CD4-positive, alpha-beta memory T cell (primary cell): ENCODE results near the gene NOTCH3. TPM values are rescaled to one million over a fixed set of nuclear protein-coding genes. Genes with fewer than 3 reads are reported as not detected.

Experiments
- CTCF ChIA-PET: fragments of 350-600 bp; sonication (Branson Sonifier 250); formaldehyde crosslinking; loops from one replicate; lab custom pipeline; 2021; ENCODE audit warnings: inconsistent platforms; ENCODE audit not compliant: partially characterized antibody; lab: Charles Lee
- POLR2A ChIA-PET: fragments of 350-600 bp; sonication (Branson Sonifier 250); formaldehyde crosslinking; loops from one replicate; lab custom pipeline; 2021; ENCODE audit not compliant: partially characterized antibody; lab: Charles Lee
- DNase-seq, 5 donors: peaks; one replicate each; pipeline versions ENCODE4 v3.0.0 to v3.0.0-alpha.2; 2020 to 2022; ENCODE audit warnings: mixed read lengths in 1 of 5
- H3K27ac ChIP-seq: one replicate; pipeline ENCODE4 v1.7.0; 2013; ENCODE audit warnings: low read depth, low read length
- H3K27me3 ChIP-seq: 2 replicates; pipeline ENCODE4 v1.7.0; 2013; ENCODE audit warnings: mild to moderate bottlenecking, low read length, moderate library complexity; ENCODE audit not compliant: insufficient read depth
- H3K36me3 ChIP-seq: 2 replicates; pipeline ENCODE4 v1.7.0; 2013; ENCODE audit warnings: mild to moderate bottlenecking, low read length, moderate library complexity; ENCODE audit not compliant: insufficient read depth
- H3K4me1 ChIP-seq: 2 replicates; pipeline ENCODE4 v1.7.0; 2013; ENCODE audit warnings: mild to moderate bottlenecking, low read length, moderate library complexity; ENCODE audit not compliant: insufficient read depth
- H3K4me3 ChIP-seq, 2 donors: one replicate each; pipeline ENCODE4 v1.7.0; 2013; ENCODE audit warnings: low read length in 2 of 2, mild to moderate bottlenecking in 1 of 2
- H3K9me3 ChIP-seq, 2 donors: one replicate each; pipeline ENCODE4 v1.7.0; 2013; ENCODE audit warnings: low read length in 2 of 2, control low read depth in 1 of 2; ENCODE audit not compliant: control insufficient read depth in 1 of 2
- H3K27ac Mint-ChIP-seq, 7 donors: one replicate each; pipeline ENCODE4 v1.8.0; 2020 to 2021; ENCODE audit warnings: mixed read lengths in 7 of 7, mild to moderate bottlenecking in 6 of 7, inconsistent platforms in 3 of 7, moderate library complexity in 3 of 7
- H3K27me3 Mint-ChIP-seq, 2 donors: one replicate each; pipeline ENCODE4 v1.8.0; 2020 to 2021; ENCODE audit warnings: mixed read lengths in 2 of 2
- H3K36me3 Mint-ChIP-seq, 2 donors: one replicate each; pipeline ENCODE4 v1.8.0; 2020 to 2021; ENCODE audit warnings: mixed read lengths in 2 of 2, inconsistent platforms in 1 of 2, mild to moderate bottlenecking in 1 of 2
- H3K4me1 Mint-ChIP-seq, 4 donors: one replicate each; pipeline ENCODE4 v1.8.0; 2020 to 2021; ENCODE audit warnings: mixed read lengths in 4 of 4, mild to moderate bottlenecking in 1 of 4
- H3K4me3 Mint-ChIP-seq, 8 donors: one replicate each; pipeline ENCODE4 v1.8.0; 2020 to 2021; ENCODE audit warnings: mixed read lengths in 8 of 8, mild to moderate bottlenecking in 7 of 8, moderate library complexity in 6 of 8, inconsistent platforms in 3 of 8
- H3K9me3 Mint-ChIP-seq, 8 donors: one replicate each; pipeline ENCODE4 v1.8.0; 2020 to 2021; ENCODE audit warnings: mixed read lengths in 8 of 8, mild to moderate bottlenecking in 5 of 8, inconsistent platforms in 3 of 8, moderate library complexity in 1 of 8
- intact Hi-C: fragments of 100-400 bp; cut with micrococcal nuclease; formaldehyde crosslinking; loops from one replicate; pipeline ENCODE4 v1.15.1; 2023
- polyA plus RNA-seq, 2 donors: library from polyadenylated mRNA; unstranded; fragments of 300-500 nt; fragmentation: Illumina TruSeq; gene quantifications; one replicate each; pipeline ENCODE4 v1.2.3, GENCODE V29; 2021
- total RNA-seq, 2 experiments: library from RNA; stranded (reverse); gene quantifications; one replicate each; pipeline ENCODE4 v1.2.3, GENCODE V29; 2021

Gene NOTCH3
- total and polyA plus RNA-seq, 4 experiments from 2014 or later, result 0.14 to 0.23 TPM; not detected in 2

DNA sequence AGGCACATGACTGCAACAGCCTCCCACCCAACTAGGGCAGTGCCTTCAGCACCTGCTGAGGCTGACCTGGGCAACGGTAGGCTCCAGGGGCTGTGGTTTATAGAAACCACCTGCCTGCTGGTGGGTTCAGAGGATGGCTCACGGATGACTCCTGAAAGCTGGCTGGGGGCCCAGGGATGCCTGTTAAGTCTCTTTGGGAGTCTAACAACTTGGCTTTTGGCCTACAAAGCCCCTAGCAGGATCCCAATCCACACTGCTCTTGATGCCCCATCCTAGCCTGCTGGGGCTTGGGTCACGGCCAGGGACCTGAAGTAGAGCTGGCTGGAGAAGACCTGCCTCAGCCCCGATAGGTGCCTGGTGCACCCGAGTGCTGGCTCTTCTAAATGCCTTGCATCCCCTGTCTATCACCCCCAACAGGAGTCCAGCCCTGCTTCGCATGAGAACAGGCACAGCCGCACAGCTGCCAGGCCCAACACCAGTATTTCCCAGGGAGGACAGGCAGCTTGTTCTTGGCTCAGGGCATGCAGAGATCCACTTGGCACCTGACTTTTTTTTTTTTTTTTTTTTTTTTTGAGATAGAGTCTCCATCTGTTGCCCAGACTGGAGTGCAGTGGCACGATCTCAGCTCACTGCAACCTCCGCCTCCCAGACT lies 40.6 kb upstream of the NOTCH3 start:
- H3K4me1 ChIP-seq, result no peaks in the 10 kb centered on the region
- intact Hi-C loops, result no loop called here
- no peak overlapping the region for H3K4me3 Mint-ChIP-seq
- peaks cover 61% of the 10 kb centered on the region for H3K36me3 ChIP-seq
- no peaks in the 10 kb centered on the region for H3K9me3 ChIP-seq
- no peak overlapping the region for H3K27ac Mint-ChIP-seq
- ChIA-PET CTCF (interaction anchor here (0.7 kb wide), 1 partner anchor 26 kb away, joined by 4 read pairs; no protein-coding TSS in a partner anchor), POLR2A (no interaction called here)
- no peaks in the 10 kb centered on the region for H3K27me3 ChIP-seq
- no peaks in the 10 kb centered on the region for H3K9me3 Mint-ChIP-seq
- H3K4me1 Mint-ChIP-seq, result peaks cover 0 to 4% (median 0%) of the 10 kb centered on the region in 4 donors
- no peaks in the 10 kb centered on the region for H3K27me3 Mint-ChIP-seq
- H3K36me3 Mint-ChIP-seq, result peaks cover 48 to 62% of the 10 kb centered on the region in 2 donors
- no peak overlapping the region for H3K4me3 ChIP-seq
- DNase-seq, result no peak
- H3K27ac ChIP-seq, result no peak overlapping the region

DNA sequence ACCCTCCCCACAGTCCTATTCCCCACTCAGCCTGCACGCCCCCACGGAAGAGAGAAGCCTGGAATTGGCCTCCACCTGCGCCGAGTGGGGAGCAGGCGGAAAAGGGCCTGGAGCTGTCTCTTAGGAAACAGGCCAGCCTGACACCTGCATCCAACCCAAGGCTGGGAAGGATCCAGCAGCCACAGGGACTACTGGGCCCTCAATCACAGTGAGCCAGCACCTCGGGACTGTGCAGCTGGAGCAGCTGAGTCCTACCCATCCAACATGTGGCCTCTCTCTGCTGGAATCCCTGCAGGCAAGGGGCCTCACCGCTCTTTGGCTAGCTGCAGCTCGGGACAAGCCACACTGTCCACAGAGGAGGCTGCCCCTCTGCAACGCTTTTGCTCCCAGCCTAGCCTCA lies 39.7 kb upstream of the NOTCH3 start:
- H3K27ac Mint-ChIP-seq, result no peak overlapping the region
- H3K4me1 Mint-ChIP-seq, result peaks cover 0 to 4% (median 0%) of the 10 kb centered on the region in 4 donors
- no peaks in the 10 kb centered on the region for H3K27me3 Mint-ChIP-seq
- H3K4me3 Mint-ChIP-seq, result no peak overlapping the region
- H3K36me3 ChIP-seq, result peaks cover 57% of the 10 kb centered on the region
- no peaks in the 10 kb centered on the region for H3K4me1 ChIP-seq
- H3K36me3 Mint-ChIP-seq, result peaks cover 48 to 62% of the 10 kb centered on the region in 2 donors
- H3K27me3 ChIP-seq, result no peaks in the 10 kb centered on the region
- no peaks in the 10 kb centered on the region for H3K9me3 Mint-ChIP-seq
- CTCF ChIA-PET, result no interaction called here
- no peaks in the 10 kb centered on the region for H3K9me3 ChIP-seq
- DNase-seq, result no peak
- no peak overlapping the region for H3K27ac ChIP-seq
- POLR2A ChIA-PET, result no interaction called here
- intact Hi-C loops, result no loop called here
- no peak overlapping the region for H3K4me3 ChIP-seq

- Mint-ChIP-seq H3K4me1 (peaks cover 3 to 4% (median 3%) of the 10 kb centered on the region in 4 donors), H3K9me3 (no peaks in the 10 kb centered on the region), H3K36me3 (peaks cover 42 to 55% of the 10 kb centered on the region in 2 donors), H3K27ac (peak overlapping the region in 2 of 7 donors; percentile 57 to 65), H3K27me3 (peaks cover 3 to 4% of the 10 kb centered on the region in 2 donors), H3K4me3 (no peak overlapping the region)
- peaks cover 49% of the 10 kb centered on the region for H3K36me3 ChIP-seq
- ChIA-PET CTCF (interaction anchor here (0.5 kb wide), 1 partner anchor 1164 kb away, joined by 3 read pairs; no protein-coding TSS in a partner anchor), POLR2A (no interaction called here)
- H3K9me3 ChIP-seq, result no peaks in the 10 kb centered on the region
- H3K4me1 ChIP-seq, result no peaks in the 10 kb centered on the region
- no peak overlapping the region for H3K4me3 ChIP-seq
- H3K27me3 ChIP-seq, result no peaks in the 10 kb centered on the region
- no peak for DNase-seq
- intact Hi-C loops, result no loop called here
- no peak overlapping the region for H3K27ac ChIP-seq
Measured at GRCh38 chr19:15239337-15239949, 38.6 kb upstream of the NOTCH3 start.

DNA sequence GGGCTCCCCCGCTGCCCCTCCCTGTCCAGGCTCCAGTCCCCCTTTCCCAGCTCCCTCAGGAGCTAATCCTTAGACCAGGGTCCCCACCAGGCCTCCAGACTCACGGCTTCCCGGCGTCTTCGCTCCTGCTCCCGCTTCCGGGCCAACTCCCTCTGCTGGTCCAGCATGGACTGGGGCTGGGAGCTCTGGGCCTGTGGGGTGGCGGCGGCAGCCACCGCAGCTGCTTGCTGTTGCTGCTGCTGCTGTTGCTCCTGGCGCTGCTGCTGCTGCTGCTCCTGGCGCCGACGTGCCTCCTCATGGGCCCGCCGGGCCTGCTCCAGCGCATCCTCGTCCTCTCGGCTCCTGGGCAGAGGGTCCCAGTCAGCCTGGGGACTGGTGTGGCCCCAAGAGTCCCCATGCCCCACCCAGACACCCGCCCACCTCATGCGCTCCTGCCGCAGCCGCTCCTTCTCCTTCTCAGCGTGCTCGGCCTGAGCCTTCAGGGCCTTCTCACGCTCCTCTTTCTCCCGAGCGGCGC lies 37.9 kb upstream of the NOTCH3 start:
- Histone ChIP-seq H3K4me3 (no peak overlapping the region), H3K9me3 (no peaks in the 10 kb centered on the region), H3K4me1 (no peaks in the 10 kb centered on the region), H3K27ac (no peak overlapping the region), H3K27me3 (no peaks in the 10 kb centered on the region), H3K36me3 (peaks cover 44% of the 10 kb centered on the region)
- H3K36me3 Mint-ChIP-seq, result peaks cover 38 to 50% of the 10 kb centered on the region in 2 donors
- CTCF ChIA-PET, result no interaction called here
- peaks cover 5 to 6% of the 10 kb centered on the region in 2 donors for H3K27me3 Mint-ChIP-seq
- H3K9me3 Mint-ChIP-seq, result no peaks in the 10 kb centered on the region
- POLR2A ChIA-PET, result no interaction called here
- peaks cover 4 to 11% (median 8%) of the 10 kb centered on the region in 4 donors for H3K4me1 Mint-ChIP-seq
- DNase-seq, result no peak
- intact Hi-C loops, result no loop called here
- H3K4me3 Mint-ChIP-seq, result no peak overlapping the region
- no peak overlapping the region for H3K27ac Mint-ChIP-seq

DNA sequence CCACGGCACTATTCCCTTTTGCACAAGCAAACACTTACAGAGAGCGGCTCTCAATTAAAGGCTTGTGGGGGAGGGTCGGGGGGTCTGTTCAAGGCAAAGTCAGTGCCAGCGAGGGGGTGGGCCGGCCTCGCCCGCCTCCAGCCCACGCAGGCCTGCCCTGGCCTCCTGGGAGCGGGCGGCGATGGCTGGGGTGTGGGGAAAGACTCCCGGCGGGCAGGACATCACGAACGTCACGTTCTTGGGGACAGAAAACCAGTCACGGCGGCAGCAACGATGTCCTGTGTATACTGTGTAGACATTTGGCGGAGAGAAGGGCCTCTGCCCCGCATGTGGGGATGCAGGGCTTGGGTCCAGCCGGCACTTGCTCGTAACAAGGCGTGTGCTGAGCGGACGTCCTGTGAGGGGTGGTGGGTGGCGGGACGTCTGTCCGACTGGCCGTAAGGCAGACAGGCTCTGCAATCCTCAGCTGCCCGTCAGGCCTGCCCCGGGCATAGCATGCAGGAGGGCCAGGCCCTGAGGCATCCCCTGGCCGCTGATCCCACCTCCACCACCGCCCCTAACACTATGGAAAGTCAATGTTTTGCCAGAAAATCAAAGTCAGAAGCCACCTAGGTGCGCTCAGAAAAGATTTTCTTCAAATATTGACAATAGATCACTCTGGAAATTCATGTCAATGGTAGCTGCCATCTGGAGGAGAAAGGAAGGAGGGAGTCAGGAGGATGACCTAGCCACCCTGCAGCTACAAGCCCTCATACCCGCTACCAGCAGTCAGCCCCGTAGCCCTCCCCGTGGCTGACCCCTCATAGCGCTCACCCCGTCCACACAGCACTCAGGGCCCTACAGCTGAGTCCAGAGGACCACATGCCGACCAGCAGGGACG lies 37.2 kb upstream of the NOTCH3 start:
- DNase-seq, result no peak
- peaks cover 34 to 47% of the 10 kb centered on the region in 2 donors for H3K36me3 Mint-ChIP-seq
- no peak overlapping the region for H3K27ac Mint-ChIP-seq
- H3K4me1 Mint-ChIP-seq, result peaks cover 5 to 15% (median 9%) of the 10 kb centered on the region in 4 donors
- intact Hi-C loops, result no loop called here
- peaks cover 5 to 6% of the 10 kb centered on the region in 2 donors for H3K27me3 Mint-ChIP-seq
- POLR2A ChIA-PET, result no interaction called here
- H3K27me3 ChIP-seq, result no peaks in the 10 kb centered on the region
- H3K4me3 ChIP-seq, result no peak overlapping the region
- H3K9me3 ChIP-seq, result no peaks in the 10 kb centered on the region
- H3K36me3 ChIP-seq, result peaks cover 40% of the 10 kb centered on the region
- CTCF ChIA-PET, result no interaction called here
- peak overlapping the region in 1 of 8 donors; percentile 36 for H3K4me3 Mint-ChIP-seq
- no peak overlapping the region for H3K27ac ChIP-seq
- no peaks in the 10 kb centered on the region for H3K4me1 ChIP-seq
- H3K9me3 Mint-ChIP-seq, result no peaks in the 10 kb centered on the region

DNA sequence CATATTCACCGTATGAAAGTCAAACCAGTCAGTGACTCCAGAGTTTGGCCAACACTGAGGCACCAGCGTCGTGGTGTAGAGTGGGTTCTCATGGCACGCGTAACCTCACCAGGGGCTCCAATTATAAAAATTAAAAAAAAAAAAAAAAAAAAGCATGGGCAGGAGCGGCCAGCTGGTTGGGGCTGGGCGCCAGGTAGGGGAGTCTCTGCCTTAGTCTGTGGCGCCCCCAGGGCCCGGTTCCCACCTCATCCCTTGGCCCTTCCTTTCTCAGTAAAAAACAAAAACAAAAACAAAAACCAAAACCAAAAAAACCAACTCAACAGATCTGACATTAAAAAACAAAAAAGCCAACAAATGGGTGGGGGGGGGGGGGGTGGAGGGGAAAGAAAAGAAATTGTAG lies 36.1 kb upstream of the NOTCH3 start:
- Mint-ChIP-seq H3K36me3 (peaks cover 34 to 40% of the 10 kb centered on the region in 2 donors), H3K4me1 (peaks cover 5 to 21% (median 13%) of the 10 kb centered on the region in 4 donors), H3K27me3 (peaks cover 5 to 10% of the 10 kb centered on the region in 2 donors), H3K9me3 (no peaks in the 10 kb centered on the region), H3K4me3 (no peak overlapping the region), H3K27ac (no peak overlapping the region)
- Histone ChIP-seq H3K9me3 (no peaks in the 10 kb centered on the region), H3K4me3 (no peak overlapping the region), H3K27me3 (no peaks in the 10 kb centered on the region), H3K4me1 (peaks cover 7% of the 10 kb centered on the region), H3K36me3 (peaks cover 32% of the 10 kb centered on the region), H3K27ac (no peak overlapping the region)
- ChIA-PET CTCF (no interaction called here), POLR2A (no interaction called here)
- DNase-seq, result no peak
- intact Hi-C loops, result no loop called here

DNA sequence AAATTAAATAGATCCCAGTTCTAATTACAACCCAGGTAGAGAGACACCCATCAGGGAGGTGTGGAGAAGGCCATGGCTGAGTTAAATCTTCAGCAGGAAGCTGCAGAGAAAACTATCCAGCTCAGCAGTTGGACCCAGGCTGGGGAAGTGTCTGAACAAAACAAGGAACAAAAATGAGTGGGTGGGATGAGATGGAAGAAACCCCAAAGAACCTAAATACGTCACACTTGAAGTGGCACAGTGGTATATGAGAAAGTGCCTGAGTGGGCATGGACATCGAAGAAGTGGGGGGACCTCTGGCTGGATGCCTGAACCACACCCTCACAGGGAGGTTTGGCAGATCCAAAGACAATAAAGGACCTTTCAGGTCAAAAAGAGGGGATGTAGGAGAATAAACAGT lies 35.0 kb upstream of the NOTCH3 start:
- no peak overlapping the region for H3K4me3 Mint-ChIP-seq
- H3K27me3 Mint-ChIP-seq, result peaks cover 10 to 11% of the 10 kb centered on the region in 2 donors
- Histone ChIP-seq H3K27ac (no peak overlapping the region), H3K4me1 (peaks cover 11% of the 10 kb centered on the region), H3K4me3 (no peak overlapping the region), H3K36me3 (peaks cover 28% of the 10 kb centered on the region), H3K9me3 (no peaks in the 10 kb centered on the region), H3K27me3 (no peaks in the 10 kb centered on the region)
- H3K9me3 Mint-ChIP-seq, result no peaks in the 10 kb centered on the region
- ChIA-PET CTCF (no interaction called here), POLR2A (no interaction called here)
- H3K4me1 Mint-ChIP-seq, result peaks cover 5 to 21% (median 15%) of the 10 kb centered on the region in 4 donors
- peaks cover 32 to 34% of the 10 kb centered on the region in 2 donors for H3K36me3 Mint-ChIP-seq
- no peak overlapping the region for H3K27ac Mint-ChIP-seq
- intact Hi-C loops, result no loop called here
- DNase-seq, result no peak
